GM21526 (cell line): Measurements from ENCODE around the gene STX12.

ENCODE experiments used
- ATAC-seq: cut with Tn5 transposase; IDR thresholded peaks from one replicate; pipeline ENCODE4 v1.9.1; 2021; ENCODE audit warnings: moderate library complexity; ENCODE audit not compliant: unreplicated experiment, low FRiP score

STX12 gene

DNA sequence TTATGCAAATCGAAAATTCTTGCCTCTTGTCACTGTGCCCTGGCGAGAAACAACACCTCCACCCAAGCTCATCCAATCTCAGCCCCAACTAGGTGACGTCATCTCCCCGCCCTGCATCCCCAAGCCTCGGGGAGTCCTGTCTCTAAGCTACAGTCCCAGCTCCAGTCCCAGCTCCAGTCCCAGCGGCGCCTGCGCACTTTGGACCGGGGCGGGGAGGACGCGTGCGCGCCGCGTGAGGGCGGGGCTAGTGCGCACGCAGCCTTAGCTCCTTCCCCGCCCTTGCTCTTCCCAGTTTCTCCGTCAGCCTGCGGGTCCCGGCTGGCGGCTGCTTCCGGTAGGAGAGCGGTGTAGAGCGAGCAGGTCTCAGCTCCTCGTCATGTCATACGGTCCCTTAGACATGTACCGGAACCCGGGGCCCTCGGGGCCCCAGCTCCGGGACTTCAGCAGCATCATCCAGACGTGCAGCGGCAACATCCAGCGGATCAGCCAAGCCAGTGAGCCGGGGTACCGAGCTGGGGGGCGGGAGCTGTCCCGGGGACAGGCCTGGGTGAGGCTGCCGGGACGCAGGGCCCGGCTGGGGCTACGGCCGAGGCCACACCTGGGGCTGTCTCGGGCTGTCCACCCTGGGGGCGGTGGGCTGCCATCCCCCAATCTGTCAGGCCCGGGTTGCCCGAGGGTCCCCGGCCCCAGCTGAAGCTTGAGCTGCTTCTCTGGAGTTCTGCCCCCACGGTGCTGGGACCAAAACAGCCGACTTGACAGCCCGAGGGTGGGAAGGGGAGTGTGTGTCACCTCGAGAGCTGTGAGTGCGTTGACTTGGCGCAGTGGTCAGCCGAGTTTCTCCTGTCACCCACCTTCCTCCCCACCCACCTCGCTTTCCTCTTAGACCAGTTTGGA lies at the start of gene STX12:
Gene STX12 (plus strand): TSS at position 288 of the 894 bp plus-strand sequence. CDS start 89 bp downstream, at position 377.
- ATAC-seq: peak; percentile 89

GRCh38 chr1:27724961-27725373 lies 48.1 kb upstream of the STX12 start:
- ATAC-seq: no peak

GRCh38 chr1:27725374-27726172 lies 47.4 kb upstream of the STX12 start, which contains the start of gene FAM76A:
FAM76A (plus strand) TSS chr1:27725961; CDS start chr1:27726081, 120 bp downstream.
- ATAC-seq: peak; percentile 93

DNA sequence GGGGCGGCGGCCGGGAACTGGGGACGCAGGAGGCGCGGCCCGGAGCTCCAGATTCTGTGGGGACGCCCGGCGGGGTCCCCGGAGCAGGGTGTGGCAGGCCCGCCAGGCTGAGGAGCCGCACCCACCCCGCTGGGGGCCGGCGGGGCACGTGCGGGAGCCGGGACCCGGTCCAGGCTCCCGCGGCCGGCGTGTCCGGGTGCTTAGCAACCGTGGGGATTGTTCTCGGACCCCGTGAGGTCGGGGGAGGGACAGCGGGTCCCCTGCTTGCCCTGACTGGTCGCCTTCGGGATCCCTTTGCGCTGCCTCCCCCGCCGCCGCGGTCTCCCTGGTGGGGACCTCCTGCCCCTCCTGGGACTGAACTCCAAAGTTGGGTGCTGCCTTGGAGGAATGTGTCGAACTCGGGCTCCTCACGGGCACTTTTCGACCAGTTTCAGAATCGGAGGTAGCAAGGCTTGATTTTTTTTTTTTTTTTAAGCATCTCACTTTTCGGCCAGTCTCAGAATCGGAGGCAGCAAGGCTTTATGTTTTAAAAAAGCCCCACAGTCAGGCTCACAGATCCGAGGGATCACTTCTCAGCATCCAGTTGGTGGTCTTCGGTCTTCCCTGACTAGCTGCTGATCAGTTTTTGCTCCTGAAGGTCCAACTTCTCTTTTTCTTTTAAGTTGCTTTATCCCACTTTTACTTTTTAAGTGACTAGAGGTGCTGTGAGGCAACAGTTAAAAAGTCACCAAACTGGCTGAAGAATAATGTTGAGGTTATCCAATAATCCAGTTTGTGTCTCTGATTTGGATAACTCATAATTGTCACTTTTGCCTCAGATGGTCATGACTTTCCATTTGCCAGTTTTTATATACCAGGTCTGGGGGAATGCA lies 46.6 kb upstream of the STX12 start:
- peak; percentile 22 for ATAC-seq

- ATAC-seq: no peak
Observed at GRCh38 chr1:27727126-27727525, 45.9 kb upstream of the STX12 start.

- ATAC-seq: no peak
Observed at GRCh38 chr1:27736252-27736651, 36.8 kb upstream of the STX12 start.

DNA sequence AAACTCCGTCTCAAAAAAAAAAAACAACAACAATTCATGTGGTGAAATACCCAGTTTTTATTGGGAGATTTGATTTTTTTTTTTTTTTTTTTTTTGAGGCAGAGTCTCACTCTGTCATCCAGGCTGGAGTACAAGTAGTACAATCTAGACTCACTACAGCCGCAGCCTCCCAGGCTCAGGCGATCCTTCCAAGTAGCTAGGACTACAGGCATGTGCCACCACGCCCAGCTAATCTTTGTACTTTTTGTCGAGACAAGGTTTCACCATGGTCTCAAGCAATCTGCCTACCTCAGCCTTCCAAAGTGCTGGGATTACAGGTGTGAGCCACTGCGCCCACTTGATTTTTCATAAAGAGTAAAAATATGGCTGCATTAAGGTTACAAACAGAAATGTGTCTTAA lies 31.9 kb upstream of the STX12 start:
- no peak for ATAC-seq

- no peak for ATAC-seq
Observed at GRCh38 chr1:27744556-27744955, 28.5 kb upstream of the STX12 start.

- ATAC-seq: no peak
Observed at GRCh38 chr1:27745466-27745865, 27.6 kb upstream of the STX12 start.

- ATAC-seq: no peak
Observed at GRCh38 chr1:27752360-27752759, 20.7 kb upstream of the STX12 start.

GRCh38 chr1:27755286-27755685 lies 17.7 kb upstream of the STX12 start:
- no peak for ATAC-seq

DNA sequence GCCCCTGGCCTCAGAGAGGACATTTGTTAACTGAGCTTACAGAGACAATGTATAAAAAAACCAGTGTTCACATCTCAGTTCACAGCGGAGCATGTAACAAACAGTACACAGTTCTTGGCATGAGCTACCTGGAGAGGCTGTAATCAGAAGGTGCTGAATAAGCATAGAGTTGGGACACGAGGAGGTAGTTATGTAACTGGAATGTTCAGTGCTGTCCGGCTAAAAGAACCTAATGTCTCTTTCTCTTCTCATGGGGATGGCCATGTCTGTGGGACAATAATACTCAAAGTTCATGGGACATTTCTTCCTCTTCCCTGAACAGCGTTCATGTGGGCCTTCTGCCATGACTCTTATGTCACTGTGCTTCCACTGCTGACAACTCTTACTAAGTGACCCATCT lies 17.2 kb upstream of the STX12 start:
- no peak for ATAC-seq

DNA sequence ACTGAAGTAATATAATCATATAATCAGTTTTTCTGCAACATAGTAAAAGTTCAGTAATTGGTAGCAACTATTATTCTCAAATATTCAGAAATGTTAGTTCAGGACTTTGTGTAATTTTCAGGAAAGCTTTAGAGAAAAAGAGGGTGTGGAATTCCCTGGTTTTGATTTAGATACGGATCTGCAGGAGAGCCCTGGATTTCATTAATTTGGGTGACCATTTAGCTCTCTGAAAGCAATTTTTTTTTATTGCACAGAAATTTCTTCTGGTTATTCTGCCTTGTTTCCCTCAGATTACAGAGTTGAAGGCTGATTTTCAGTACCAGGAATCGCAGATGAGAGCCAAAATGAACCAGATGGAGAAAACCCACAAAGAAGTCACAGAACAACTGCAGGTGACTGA lies 13.8 kb upstream of the STX12 start:
- no peak for ATAC-seq

DNA sequence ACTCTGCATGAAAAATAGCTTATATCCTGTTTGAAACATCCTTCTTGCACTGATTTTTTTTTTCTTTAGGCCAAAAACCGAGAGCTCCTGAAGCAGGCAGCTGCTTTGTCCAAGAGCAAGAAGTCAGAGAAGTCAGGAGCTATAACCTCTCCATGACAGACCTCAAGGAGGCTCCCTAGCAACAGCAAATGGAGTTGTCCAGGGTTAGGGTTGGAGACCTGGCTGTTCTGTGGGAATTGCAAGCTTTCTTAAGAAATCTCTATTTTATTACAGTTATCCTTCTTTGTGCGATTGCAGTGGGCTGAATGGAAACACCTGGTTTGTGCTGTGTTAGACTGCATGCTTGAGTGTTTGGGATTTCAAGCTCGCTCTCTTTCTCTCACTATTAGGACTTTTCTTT lies 12.6 kb upstream of the STX12 start:
- ATAC-seq: no peak

GRCh38 chr1:27762033-27762432 lies 11.0 kb upstream of the STX12 start:
- ATAC-seq: no peak

GRCh38 chr1:27763358-27763757 lies 9.7 kb upstream of the STX12 start:
- no peak for ATAC-seq

- no peak for ATAC-seq
Observed at GRCh38 chr1:27770293-27770830, 2.7 kb upstream of the STX12 start.

DNA sequence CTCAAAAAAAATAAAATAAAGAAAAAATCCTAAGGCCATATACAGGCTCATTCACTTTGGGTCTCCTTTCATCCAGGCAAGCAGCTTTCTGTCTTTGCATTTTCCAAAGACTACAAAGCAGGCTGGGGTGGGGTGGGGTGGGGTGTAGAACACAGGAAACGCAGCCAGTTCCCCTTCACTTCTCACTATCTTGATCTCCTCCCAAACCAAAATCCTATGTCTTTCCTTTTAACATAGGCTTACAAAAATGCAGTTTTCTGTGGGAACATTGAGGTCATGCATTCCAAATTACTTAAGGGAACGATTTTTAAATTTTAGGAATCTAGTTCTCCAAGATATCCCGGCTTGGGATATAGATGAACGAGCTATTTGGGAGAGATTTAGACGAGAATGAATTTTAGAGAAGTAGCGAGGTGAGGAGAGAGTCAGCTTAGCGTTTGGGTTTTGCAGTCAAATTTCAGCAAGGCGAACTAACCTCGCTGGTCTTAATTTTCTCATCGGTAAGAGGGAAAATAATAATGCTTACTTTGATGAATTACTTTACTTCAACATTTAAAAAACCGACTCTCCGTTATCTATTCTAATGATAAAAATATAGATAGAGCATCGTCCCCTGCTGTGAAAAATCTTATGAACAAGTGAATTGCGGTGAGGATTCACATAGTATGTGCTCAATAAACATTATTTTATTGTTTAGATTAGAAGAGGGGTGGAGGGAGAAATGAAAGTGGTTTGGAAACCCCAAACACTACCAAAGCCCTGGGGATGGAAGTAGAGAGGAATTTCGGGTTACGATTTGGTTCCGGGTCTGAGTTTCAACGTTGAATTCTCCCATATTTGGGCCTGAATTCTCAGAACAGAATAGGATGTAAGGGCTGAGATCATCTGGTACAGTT lies 735 bp upstream of the STX12 start:
- ATAC-seq: no peak

DNA sequence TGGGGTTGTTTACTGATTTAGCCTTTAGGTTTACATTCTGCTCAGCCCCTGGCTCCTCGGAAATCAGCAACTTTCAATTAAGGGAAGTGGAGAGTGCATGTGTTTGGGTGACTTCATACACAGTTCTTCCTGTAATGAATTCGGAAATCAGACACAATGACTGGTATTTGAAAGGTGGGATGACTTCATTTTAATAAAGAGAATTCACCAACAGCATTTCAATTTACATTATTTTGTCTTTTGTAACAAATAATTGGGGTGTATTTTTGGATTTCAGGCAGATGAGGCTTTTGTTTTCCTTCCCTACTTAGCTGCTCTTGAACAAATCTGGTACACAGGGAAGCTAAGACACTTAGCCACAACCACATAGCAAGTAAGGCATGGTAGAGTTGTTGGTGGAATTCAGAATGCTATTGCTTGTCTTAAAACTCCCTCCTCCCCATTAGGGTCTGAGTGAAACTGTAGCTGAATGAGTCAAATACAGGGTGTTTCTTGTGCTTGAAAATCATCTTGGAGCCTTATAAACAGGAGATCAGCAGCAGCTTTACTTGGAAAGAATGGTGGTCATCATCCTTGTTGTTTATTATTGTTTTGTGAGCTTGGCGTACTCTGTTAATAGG lies 917 bp downstream of the STX12 start:
- ATAC-seq: peak; percentile 6
